K562 (cell line): Measurements from ENCODE around the gene PNRC1. TPM values are rescaled to one million over a fixed set of nuclear protein-coding genes. Genes with fewer than 3 reads are reported as not detected.

ENCODE experiments used
- CCNT2 ChIP-seq: IDR thresholded peaks from 2 replicates; pipeline ENCODE4 v1.6.1; 2011; ENCODE audit warnings: borderline replicate concordance, low read depth, mild to moderate bottlenecking, moderate library complexity, mixed read lengths, low read length; ENCODE audit not compliant: insufficient read length; ENCODE audit errors: extremely low read depth
- CEBPB ChIP-seq: fragments of 450-650 bp; IDR thresholded peaks from 2 replicates; pipeline ENCODE4 v1.6.1; 2016; ENCODE audit warnings: missing genetic modification characterization, missing compliant biosample characterization
- E4F1 ChIP-seq: fragments of 250-450 bp; sonication (Bioruptor Pico); IDR thresholded peaks from 2 replicates; pipeline ENCODE4 v1.5.0; 2021; ENCODE audit warnings: mild to moderate bottlenecking, borderline replicate concordance
- ETV1 ChIP-seq: fragments of 450-650 bp; conservative IDR thresholded peaks from 2 replicates; pipeline ENCODE4 v1.6.1; 2016; ENCODE audit warnings: missing genetic modification characterization, control low read depth, low read depth, missing compliant biosample characterization
- EWSR1 ChIP-seq: fragments of 450-650 bp; IDR thresholded peaks from 2 replicates; pipeline ENCODE4 v1.6.1; 2018; ENCODE audit warnings: borderline replicate concordance, mild to moderate bottlenecking, low read depth, moderate library complexity; ENCODE audit not compliant: partially characterized antibody
- FOXK2 ChIP-seq, 2 experiments: fragments of 450-650 bp; IDR thresholded peaks in 1 of 2; conservative IDR thresholded peaks in 1 of 2; 2 replicates each; pipeline ENCODE4 v1.6.1; 2016; ENCODE audit warnings: low read depth in 2 of 2, mild to moderate bottlenecking in 1 of 2
- HDAC1 ChIP-seq, 2 experiments: fragments of 450-650 bp; IDR thresholded peaks; 2 replicates each; pipeline ENCODE4 v1.6.1; 2016 to 2017; ENCODE audit warnings: inconsistent platforms in 1 of 2, mild to moderate bottlenecking in 1 of 2, moderate library complexity in 1 of 2
- NCOA2 ChIP-seq, 2 experiments: fragments of 450-650 bp; IDR thresholded peaks; 2 replicates each; pipeline ENCODE4 v1.6.1; 2018; ENCODE audit warnings: mild to moderate bottlenecking in 2 of 2, moderate library complexity in 1 of 2; ENCODE audit not compliant: partially characterized antibody in 2 of 2
- PTRF ChIP-seq: fragments of 450-650 bp; IDR thresholded peaks from 2 replicates; pipeline ENCODE4 v1.6.1; 2016; ENCODE audit warnings: mild to moderate bottlenecking, missing genetic modification characterization, missing compliant biosample characterization
- SMARCC2 ChIP-seq: fragments of 450-650 bp; IDR thresholded peaks from 2 replicates; pipeline ENCODE4 v1.6.1; 2017; ENCODE audit warnings: antibody characterized with exemption, moderate library complexity, mild to moderate bottlenecking, low read depth
- SOX6 ChIP-seq: fragments of 450-650 bp; IDR thresholded peaks from 2 replicates; pipeline ENCODE4 v1.6.1; 2014; ENCODE audit warnings: mild to moderate bottlenecking
- SREBF2 ChIP-seq: sonication (generic); formaldehyde crosslinking; IDR thresholded peaks from 2 replicates; pipeline ENCODE4 v1.4.0; 2020; ENCODE audit warnings: mild to moderate bottlenecking, missing genetic modification reagents
- SRSF3 ChIP-seq: fragments of 200-400 bp; formaldehyde crosslinking; IDR thresholded peaks from 2 replicates; pipeline ENCODE4 v1.6.1; 2016; ENCODE audit warnings: mild to moderate bottlenecking, low read length, moderate library complexity; ENCODE audit not compliant: insufficient read depth
- ZBTB8A ChIP-seq: fragments of 450-650 bp; IDR thresholded peaks from 2 replicates; pipeline ENCODE4 v1.6.1; 2018; ENCODE audit warnings: mild to moderate bottlenecking, moderate library complexity; ENCODE audit not compliant: partially characterized antibody
- ZEB2 ChIP-seq: fragments of 450-650 bp; IDR thresholded peaks from 2 replicates; pipeline ENCODE4 v1.6.1; 2016
- ZFPM2 ChIP-seq: fragments of 250-450 bp; sonication (Bioruptor Pico); IDR thresholded peaks from 2 replicates; pipeline ENCODE4 v1.5.1; 2022; ENCODE audit warnings: mild to moderate bottlenecking
- ZNF140 ChIP-seq: fragments of 250-450 bp; sonication (Bioruptor Pico); IDR thresholded peaks from 2 replicates; pipeline ENCODE4 v1.8.0; 2021; ENCODE audit warnings: moderate library complexity, mild to moderate bottlenecking, inconsistent platforms
- ZNF354B ChIP-seq: fragments of 250-450 bp; sonication (Bioruptor Pico); IDR thresholded peaks from 2 replicates; pipeline ENCODE4 v1.4.0; 2020
- ZNF398 ChIP-seq: fragments of 250-450 bp; sonication (Bioruptor Pico); IDR thresholded peaks from 2 replicates; pipeline ENCODE4 v1.8.0; 2021; ENCODE audit warnings: moderate library complexity, mild to moderate bottlenecking, inconsistent platforms
- ZNF436 ChIP-seq: fragments of 250-450, 450-650 bp; sonication (Bioruptor Pico); formaldehyde crosslinking; IDR thresholded peaks from 2 replicates; pipeline ENCODE4 v1.7.0; 2020; ENCODE audit warnings: mild to moderate bottlenecking
- ZSCAN29 ChIP-seq: fragments of 450-650 bp; IDR thresholded peaks from 2 replicates; pipeline ENCODE4 v1.6.1; 2017
- polyA plus RNA-seq, 8 experiments: library from polyadenylated mRNA; depleted of rRNA in 4 of 8; stranded (reverse) in 5 of 8; unstranded in 3 of 8; fragments of >200 nt; fragmentation: Nextera tagmentation in 2 of 8; fragmentation: Illumina TruSeq in 1 of 8; extraction: Ambion mirVana in 2 of 8; extraction: Trizol in 1 of 8; gene quantifications; 2 replicates each; pipeline versions ENCODE4 v1.2.1 to v1.2.3, GENCODE V29; 2011 to 2014; ENCODE audit warnings: inconsistent platforms in 1 of 8, missing spikeins in 1 of 8
- total RNA-seq, 7 experiments: library from RNA; depleted of rRNA in 6 of 7; stranded (reverse); fragments of >200 nt in 6 of 7; fragmentation: Illumina TruSeq in 2 of 7; extraction: Trizol in 2 of 7; gene quantifications; 2 replicates each; pipeline versions ENCODE4 v1.2.1 to v1.2.3, GENCODE V29; 2011 to 2021; ENCODE audit warnings: low replicate concordance in 1 of 7
- TF ChIP-seq, protein P1 (sequence below): fragments of 450-650 bp; formaldehyde crosslinking; IDR thresholded peaks from 2 replicates; pipeline ENCODE4 v1.4.0; 2022; ENCODE audit warnings: mild to moderate bottlenecking, moderate library complexity
- TF ChIP-seq, protein P2 (sequence below), 2 experiments: fragments of 450-650 bp in 1 of 2; sonication (generic) in 1 of 2; formaldehyde crosslinking; conservative IDR thresholded peaks; 2 replicates each; pipeline versions ENCODE4 v1.4.0 to v1.8.1; 2020 to 2022; ENCODE audit warnings: mild to moderate bottlenecking in 1 of 2, missing genetic modification reagents in 1 of 2

PNRC1 gene
- total and polyA plus RNA-seq, 9 of the 15 experiments (the other 6 are each of a cell fraction or from before 2014, with no cell fraction given): 1.2 to 10.8 (median 6.5) TPM

DNA sequence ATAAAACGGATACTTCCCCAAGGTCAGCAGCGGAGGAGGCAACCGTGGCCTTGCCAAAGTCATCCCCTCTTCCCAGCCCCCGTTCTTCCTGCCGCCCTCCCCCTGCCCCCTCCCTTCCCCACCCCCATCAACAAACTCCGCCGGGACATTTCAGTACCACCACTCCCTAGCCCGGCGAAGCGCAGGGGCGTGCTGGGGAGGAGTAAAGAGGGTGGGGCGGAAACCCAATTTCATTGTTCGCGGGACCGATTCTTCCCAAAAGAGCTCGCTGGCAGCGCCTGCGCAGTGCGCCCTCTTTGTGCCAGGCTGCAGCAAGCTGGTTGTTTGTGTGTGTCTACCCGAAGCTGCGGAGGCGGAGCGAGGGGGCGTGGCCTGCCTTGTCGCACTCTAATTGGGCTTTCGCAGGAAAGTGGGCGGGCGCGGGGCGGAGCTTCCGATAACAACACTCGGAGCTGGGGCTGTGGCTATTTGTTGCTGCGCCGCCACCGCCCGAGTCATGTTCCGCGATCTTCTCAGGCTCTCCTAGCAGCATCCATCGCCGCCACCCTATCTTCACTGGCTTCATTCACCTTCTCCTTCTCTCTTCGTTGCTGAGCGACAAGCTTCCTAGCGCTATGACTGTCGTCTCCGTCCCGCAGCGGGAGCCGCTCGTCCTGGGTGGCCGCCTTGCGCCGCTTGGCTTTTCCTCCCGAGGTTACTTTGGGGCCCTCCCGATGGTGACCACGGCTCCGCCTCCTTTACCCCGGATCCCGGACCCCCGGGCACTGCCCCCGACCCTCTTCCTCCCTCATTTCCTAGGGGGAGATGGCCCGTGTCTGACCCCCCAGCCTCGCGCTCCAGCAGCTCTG, at the start of gene PNRC1 (continued):
- TF ChIP-seq FOXK2 (conservative IDR thresholded peaks at IDR 0.05 in 1 of 2, IDR thresholded peaks at IDR 0.05 in 1 of 2; ENCODE audit: low read depth in 2 of 2) (peak; percentile 83 to 89), CEBPB (tag) (no peak), NCOA2 (IDR thresholded peaks at IDR 0.05; ENCODE audit: partially characterized antibody in 2 of 2) (no peak), E4F1 (no peak), ZSCAN29 (no peak), ZNF140 (CRISPR knock-in tag) (no peak), ETV1 (tag) (no peak), ZNF354B (CRISPR knock-in tag) (no peak), ZEB2 (no peak), SREBF2 (no peak), EWSR1 (no peak), ZFPM2 (CRISPR knock-in tag) (no peak), PTRF (no peak), SMARCC2 (no peak), HDAC1 (IDR thresholded peaks at IDR 0.05) (peak in 1 of 2 experiments; percentile 69; a peak in 1 of 4 replicates), CCNT2 (peak; percentile 73), ZNF398 (no peak), ZBTB8A (no peak), ZNF436 (CRISPR knock-in tag) (no peak), SRSF3 (no peak), SOX6 (peak; percentile 58)
- TF ChIP-seq, protein P1, sequence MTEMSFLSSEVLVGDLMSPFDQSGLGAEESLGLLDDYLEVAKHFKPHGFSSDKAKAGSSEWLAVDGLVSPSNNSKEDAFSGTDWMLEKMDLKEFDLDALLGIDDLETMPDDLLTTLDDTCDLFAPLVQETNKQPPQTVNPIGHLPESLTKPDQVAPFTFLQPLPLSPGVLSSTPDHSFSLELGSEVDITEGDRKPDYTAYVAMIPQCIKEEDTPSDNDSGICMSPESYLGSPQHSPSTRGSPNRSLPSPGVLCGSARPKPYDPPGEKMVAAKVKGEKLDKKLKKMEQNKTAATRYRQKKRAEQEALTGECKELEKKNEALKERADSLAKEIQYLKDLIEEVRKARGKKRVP (CRISPR knock-in tag): no peak
- TF ChIP-seq, protein P2, sequence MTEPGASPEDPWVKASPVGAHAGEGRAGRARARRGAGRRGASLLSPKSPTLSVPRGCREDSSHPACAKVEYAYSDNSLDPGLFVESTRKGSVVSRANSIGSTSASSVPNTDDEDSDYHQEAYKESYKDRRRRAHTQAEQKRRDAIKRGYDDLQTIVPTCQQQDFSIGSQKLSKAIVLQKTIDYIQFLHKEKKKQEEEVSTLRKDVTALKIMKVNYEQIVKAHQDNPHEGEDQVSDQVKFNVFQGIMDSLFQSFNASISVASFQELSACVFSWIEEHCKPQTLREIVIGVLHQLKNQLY (CRISPR knock-in tag; conservative IDR thresholded peaks at IDR 0.05): no peak; a peak in 1 of 4 replicates
